NCI-H2171 (cell line): ENCODE data around the gene C1orf226.

ENCODE experiments used
- DNase-seq: peaks from one replicate; lab custom pipeline; 2025; lab: John Stamatoyannopoulos, UW

Gene C1orf226

GRCh38 chr1:162365284-162366020, 16.1 kb upstream of the C1orf226 start:
- no peak for DNase-seq

DNA sequence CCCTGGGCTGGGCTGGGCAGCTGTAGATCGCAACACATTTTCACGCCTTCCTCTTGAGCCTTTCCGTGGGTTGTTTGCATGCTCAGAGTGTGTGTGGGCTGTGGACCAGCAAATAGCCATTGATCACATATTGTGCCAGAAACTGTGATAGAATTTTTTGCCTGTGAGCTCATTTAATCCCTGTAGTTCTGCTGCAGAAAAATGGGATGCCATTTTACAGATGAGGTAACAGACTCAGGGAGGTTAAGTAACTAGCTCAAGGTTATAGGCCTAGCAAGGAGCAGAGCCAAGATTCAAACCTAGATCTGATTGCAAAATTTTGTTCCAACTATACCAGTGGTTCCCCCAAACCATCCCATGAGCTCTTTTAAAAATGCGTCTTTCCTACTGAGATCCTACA, 15.4 kb upstream of the C1orf226 start:
- DNase-seq, result no peak

DNA sequence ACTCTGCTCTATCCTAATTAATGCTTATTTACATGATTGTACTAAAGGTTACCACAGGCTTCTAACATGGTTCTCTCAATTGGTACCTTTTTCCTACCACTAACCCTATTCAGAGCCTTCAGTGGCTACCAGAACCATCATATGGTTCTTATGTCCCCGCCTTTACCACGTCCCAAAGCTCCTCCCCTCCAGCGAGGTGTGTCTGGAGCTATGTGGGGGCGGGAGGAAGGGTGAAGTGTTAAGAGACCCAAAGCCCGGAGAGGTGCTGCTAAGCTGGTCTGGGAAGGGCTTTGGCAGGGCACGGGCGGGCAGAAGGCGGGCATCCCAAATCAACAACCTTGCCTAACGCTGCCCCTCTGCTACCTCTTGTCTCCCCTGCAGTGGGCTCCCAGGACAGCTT, 14.9 kb upstream of the C1orf226 start:
- DNase-seq, result no peak

DNA sequence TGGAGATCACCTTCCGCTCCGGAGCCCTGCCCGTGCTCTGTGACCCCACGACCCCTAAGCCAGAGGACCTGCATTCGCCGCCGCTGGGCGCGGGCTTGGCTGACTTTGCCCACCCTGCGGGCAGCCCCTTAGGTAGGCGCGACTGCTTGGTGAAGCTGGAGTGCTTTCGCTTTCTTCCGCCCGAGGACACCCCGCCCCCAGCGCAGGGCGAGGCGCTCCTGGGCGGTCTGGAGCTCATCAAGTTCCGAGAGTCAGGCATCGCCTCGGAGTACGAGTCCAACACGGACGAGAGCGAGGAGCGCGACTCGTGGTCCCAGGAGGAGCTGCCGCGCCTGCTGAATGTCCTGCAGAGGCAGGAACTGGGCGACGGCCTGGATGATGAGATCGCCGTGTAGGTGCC, 14.5 kb upstream of the C1orf226 start:
- DNase-seq, result no peak

DNA sequence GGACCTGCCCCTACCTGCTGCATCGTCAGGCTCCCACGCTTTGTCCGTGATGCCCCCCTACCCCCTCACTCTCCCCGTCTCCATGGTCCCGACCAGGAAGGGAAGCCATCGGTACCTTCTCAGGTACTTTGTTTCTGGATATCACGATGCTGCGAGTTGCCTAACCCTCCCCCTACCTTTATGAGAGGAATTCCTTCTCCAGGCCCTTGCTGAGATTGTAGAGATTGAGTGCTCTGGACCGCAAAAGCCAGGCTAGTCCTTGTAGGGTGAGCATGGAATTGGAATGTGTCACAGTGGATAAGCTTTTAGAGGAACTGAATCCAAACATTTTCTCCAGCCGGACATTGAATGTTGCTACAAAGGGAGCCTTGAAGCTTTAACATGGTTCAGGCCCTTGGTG, 13.8 kb upstream of the C1orf226 start:
- DNase-seq, result no peak

DNA sequence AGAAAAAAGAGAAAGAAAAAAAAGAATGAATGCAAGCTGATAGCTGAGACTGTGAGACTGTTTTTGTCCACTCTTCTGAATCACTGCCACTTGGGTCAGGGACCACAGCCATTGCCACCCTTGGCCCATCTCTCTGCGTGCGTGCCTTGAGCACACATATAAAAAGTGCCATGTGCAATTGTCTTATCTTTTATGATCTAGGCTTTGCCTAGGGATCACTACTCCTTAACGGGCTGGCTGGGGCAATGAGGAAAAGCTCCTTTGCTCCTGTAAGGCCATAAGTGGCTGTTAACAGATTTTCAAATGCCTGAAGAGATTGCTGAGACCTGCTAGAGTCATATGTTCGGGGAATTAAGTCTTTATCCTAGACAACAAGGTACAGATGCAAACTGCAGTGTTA, 13.1 kb upstream of the C1orf226 start:
- DNase-seq, result no peak

- no peak for DNase-seq
These were observed 12.0 kb upstream of the C1orf226 start for GRCh38 chr1:162369571-162369970.

DNA sequence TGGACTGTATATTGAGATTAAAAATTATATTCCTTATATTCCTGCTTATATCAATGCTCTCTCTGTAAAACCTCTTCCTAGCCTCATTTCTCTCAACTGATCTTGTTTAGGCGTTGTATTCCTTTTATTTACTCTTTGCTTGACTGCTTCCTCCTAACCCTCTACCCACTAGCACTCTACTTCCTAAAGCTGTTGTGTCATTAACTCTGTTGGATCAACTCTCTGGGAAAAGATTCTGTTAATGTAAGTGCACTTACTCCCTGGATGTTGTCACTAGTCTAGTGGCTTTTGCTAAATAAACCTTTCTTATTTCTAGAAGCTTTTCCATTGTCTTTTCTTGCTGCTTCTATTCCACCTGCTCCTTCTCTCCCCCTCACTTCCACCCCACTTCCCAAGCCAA, 11.4 kb upstream of the C1orf226 start:
- DNase-seq, result no peak

GRCh38 chr1:162370721-162371120, 10.8 kb upstream of the C1orf226 start:
- no peak for DNase-seq

DNA sequence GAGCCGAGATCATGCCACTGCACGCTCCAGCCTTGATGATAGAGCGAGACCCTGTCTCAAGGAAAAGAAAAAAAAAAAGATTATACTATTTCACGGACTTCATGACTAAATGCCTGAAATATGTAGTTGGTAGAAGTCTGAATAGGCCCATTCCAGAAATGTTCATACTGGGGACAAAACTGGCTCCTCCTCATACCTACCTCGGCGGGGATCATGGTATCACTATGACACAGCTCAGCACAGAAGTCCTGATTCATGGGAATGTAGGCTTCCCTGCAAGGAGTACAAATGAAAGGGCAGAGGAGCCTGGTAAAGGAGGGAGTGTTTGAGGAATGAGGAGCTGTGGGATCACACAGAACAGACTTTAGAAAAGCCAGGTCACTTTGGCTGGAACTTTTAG, 9.9 kb upstream of the C1orf226 start:
- no peak for DNase-seq

DNA sequence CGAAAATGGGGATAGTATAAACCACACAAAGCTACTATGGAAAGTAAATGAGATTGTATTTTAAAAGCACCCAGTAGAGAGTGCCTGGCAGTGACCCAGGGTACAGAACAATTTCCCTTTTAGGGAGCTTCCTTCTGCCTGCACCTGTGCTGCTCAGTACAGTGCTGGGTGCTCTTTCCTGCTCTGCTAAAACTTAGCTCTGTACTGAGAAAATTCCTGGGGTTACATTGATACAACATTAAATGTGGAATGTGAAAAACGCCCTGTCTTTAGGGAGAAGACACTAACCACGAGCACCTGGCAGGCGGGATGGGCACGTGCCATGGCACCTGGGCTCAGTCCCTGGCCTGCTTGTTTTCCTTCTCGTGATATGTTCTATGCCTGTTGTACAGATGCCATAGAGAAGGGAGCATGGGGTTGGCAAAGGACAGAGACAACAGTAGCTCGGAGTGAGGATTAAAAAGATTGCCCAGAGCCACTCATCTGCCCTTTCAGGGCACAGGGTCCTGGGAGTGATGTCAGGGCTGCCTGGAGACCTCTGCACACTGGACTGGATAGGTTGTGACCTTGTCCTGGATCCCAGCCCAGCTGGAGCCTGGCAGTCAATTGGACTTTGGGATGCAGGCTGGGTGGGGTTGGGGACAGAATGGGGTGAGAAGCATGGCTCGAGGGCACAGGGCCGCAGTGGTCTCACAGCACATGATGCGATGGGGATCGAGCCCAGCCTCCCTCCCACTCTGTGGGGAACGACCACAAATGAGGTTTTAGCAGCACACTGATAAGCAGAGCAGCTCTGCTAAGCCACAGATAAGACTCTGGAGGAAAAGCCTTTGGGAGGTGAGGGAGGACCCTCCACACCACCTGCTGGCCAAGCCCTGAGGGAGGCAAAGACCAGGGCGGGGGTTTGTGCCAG, 9.1 kb upstream of the C1orf226 start:
- no peak for DNase-seq

DNA sequence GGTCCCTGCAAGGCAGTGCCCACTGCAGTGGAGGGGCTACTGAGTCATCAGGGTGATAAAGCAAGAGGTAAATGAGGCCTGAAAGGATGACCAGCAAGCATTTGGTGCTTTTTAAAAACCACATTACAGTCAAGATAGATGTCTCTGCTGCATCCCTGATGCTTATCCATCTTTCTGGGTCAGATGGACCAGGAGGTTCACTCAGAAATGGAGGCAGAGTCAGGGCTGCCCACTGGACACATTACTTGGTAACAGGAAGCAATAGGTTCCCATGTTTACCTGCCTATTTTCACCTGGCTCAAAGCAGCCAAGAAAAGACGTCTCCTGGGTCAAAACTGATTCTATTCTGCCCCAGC, 8.5 kb upstream of the C1orf226 start:
- no peak for DNase-seq

- no peak for DNase-seq
These were observed 7.8 kb upstream of the C1orf226 start for GRCh38 chr1:162373541-162374260.

DNA sequence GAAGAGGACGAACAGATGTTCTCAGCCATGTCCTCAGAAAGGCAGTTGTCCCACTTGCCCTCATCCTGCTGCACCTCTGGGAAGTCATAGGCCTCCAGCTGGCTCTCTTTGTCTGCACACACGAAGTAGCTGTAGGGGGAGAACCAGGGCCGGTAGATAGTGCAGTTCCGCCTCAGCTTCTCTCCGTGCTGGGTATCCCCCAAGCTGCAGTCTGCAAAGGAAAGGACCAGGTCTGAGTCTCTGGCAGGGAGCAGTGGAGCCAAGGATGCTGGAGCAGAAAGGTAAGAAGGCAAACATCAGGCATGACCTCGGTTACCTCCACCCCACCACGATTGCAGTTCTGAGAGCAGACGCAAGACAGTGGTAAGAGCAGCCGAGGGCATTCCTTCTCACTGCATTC, 7.1 kb upstream of the C1orf226 start:
- no peak for DNase-seq

GRCh38 chr1:162375463-162375862, 6.1 kb upstream of the C1orf226 start:
- DNase-seq, result no peak

- no peak for DNase-seq
These were observed 4.8 kb upstream of the C1orf226 start, which contains the start of gene SPATA46 for GRCh38 chr1:162376691-162377090. Gene SPATA46, minus strand, starts transcription at chr1:162376854. Its CDS starts 64 bp downstream, at chr1:162376790.

GRCh38 chr1:162380061-162380846, 1.3 kb upstream of the C1orf226 start:
- DNase-seq, result no peak

GRCh38 chr1:162381941-162382750, 618 bp downstream of the C1orf226 start:
- DNase-seq, result no peak

- DNase-seq, result no peak
These were observed 1.6 kb downstream of the C1orf226 start for GRCh38 chr1:162383091-162383490.

DNA sequence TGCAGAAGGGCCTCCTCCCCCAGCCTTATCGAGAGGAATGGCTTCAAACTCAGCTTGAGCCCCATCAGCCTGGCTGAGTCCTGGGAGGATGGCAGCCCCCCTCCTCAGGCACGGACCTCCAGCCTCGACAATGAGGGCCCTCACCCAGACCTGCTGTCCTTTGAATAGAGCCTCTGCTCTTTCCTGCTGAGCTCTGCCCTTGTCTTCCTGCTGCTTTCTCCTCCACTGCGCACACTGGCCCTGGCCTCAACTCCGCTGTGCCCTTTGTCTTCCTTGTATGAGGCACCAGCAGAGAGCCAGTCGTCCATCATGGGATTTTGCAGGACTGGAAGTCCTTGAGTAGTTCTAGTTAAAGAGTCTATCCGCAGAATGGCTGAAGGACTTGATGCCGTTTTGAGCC, 2.0 kb downstream of the C1orf226 start:
- no peak for DNase-seq

DNA sequence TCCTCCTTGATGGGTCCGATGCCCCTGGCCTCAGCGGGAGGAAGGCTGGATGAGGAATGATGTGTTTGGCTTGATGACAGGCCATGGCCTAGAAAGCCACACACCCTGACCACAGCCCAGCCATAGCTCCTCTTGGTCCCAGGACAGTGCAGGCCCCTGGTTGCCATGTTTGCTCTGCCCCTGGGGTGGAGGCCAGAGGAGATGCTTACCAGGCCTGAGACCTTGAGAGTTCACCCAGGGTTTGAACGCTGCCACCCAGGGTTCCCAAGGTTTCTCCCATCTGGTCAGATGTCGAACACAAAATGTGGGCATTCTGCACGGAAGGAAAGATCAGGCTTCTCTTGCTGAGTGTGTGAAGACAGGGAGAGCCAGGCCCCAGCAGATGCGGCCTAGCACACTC, 2.6 kb downstream of the C1orf226 start:
- DNase-seq, result no peak
